ENCODE results near the gene FAM3C.

The FAM3C gene

GRCh38 chr7:121394709-121395140, 1.4 kb downstream of the FAM3C start:
- Histone ChIP-seq H3K79me2 (ENCODE audit: insufficient read depth, low read length) (peaks cover 55% of the 10 kb centered on the region), H3K4me1 (ENCODE audit: insufficient read depth, low read length) (peaks cover 28% of the 10 kb centered on the region), H3K27ac (ENCODE audit: low read length) (no peak overlapping the region), H3K4me2 (ENCODE audit: insufficient read depth, low read length) (peak overlapping the region; percentile 78; the same call in 1 of the 2 replicates), H3K36me3 (ENCODE audit: insufficient read depth, low read length) (peaks cover 9% of the 10 kb centered on the region; the same call in 1 of the 2 replicates), H3K27me3 (ENCODE audit: insufficient read depth, low read length, poor library complexity) (no peaks in the 10 kb centered on the region), H3K9ac (ENCODE audit: low read depth, low read length) (no peak overlapping the region), H2AFZ (ENCODE audit: low read depth, low read length) (no peak overlapping the region), H3K4me3 (ENCODE audit: low read depth in 1 of 2, low read length in 2 of 2) (peak overlapping the region in 1 of 2 experiments; percentile 10; a peak in 1 of 4 replicates), H4K20me1 (ENCODE audit: insufficient read depth, low read length) (peaks cover under 1% of the 10 kb centered on the region; the same call in 1 of the 2 replicates), H3K9me3 (ENCODE audit: insufficient read depth, low read length, severe bottlenecking) (no peaks in the 10 kb centered on the region)
- no peak for TF ChIP-seq EZH2 (IDR thresholded peaks at IDR 0.05; ENCODE audit: borderline replicate concordance, low read depth, low read length, severe bottlenecking)
- TF ChIP-seq, protein P1, sequence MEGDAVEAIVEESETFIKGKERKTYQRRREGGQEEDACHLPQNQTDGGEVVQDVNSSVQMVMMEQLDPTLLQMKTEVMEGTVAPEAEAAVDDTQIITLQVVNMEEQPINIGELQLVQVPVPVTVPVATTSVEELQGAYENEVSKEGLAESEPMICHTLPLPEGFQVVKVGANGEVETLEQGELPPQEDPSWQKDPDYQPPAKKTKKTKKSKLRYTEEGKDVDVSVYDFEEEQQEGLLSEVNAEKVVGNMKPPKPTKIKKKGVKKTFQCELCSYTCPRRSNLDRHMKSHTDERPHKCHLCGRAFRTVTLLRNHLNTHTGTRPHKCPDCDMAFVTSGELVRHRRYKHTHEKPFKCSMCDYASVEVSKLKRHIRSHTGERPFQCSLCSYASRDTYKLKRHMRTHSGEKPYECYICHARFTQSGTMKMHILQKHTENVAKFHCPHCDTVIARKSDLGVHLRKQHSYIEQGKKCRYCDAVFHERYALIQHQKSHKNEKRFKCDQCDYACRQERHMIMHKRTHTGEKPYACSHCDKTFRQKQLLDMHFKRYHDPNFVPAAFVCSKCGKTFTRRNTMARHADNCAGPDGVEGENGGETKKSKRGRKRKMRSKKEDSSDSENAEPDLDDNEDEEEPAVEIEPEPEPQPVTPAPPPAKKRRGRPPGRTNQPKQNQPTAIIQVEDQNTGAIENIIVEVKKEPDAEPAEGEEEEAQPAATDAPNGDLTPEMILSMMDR (IDR thresholded peaks at IDR 0.05; ENCODE audit: borderline replicate concordance, extremely low read depth, low read length, poor library complexity, severe bottlenecking), result no peak
- ATAC-seq (ENCODE audit: insufficient read depth, low read depth) (no peak), DNase-seq (no peak)

GRCh38 chr7:121393005-121393366, 3.1 kb downstream of the FAM3C start:
- Histone ChIP-seq H3K4me1 (ENCODE audit: insufficient read depth, low read length) (peaks cover 28% of the 10 kb centered on the region), H3K4me2 (ENCODE audit: insufficient read depth, low read length) (no peak overlapping the region), H3K79me2 (ENCODE audit: insufficient read depth, low read length) (peaks cover 72% of the 10 kb centered on the region), H3K27me3 (ENCODE audit: insufficient read depth, low read length, poor library complexity) (no peaks in the 10 kb centered on the region), H3K9me3 (ENCODE audit: insufficient read depth, low read length, severe bottlenecking) (no peaks in the 10 kb centered on the region), H3K36me3 (ENCODE audit: insufficient read depth, low read length) (peaks cover 9% of the 10 kb centered on the region; the same call in 1 of the 2 replicates), H3K27ac (ENCODE audit: low read length) (no peak overlapping the region), H3K4me3 (ENCODE audit: low read depth in 1 of 2, low read length in 2 of 2) (no peak overlapping the region), H4K20me1 (ENCODE audit: insufficient read depth, low read length) (peaks cover 10% of the 10 kb centered on the region; the same call in 1 of the 2 replicates), H3K9ac (ENCODE audit: low read depth, low read length) (no peak overlapping the region), H2AFZ (ENCODE audit: low read depth, low read length) (no peak overlapping the region)
- ATAC-seq (ENCODE audit: insufficient read depth, low read depth) (no peak), DNase-seq (no peak)
- TF ChIP-seq EZH2 (IDR thresholded peaks at IDR 0.05; ENCODE audit: borderline replicate concordance, low read depth, low read length, severe bottlenecking), result no peak
- TF ChIP-seq, protein P1 (IDR thresholded peaks at IDR 0.05; ENCODE audit: borderline replicate concordance, extremely low read depth, low read length, poor library complexity, severe bottlenecking), result no peak

- H3K4me2 ChIP-seq (ENCODE audit: insufficient read depth, low read length), result 0 out of 2 replicates have a peak overlapping the region, but pooled peaks have one; percentile 9
- no peak for ATAC-seq (ENCODE audit: insufficient read depth, low read depth)
- peaks cover 28% of the 10 kb centered on the region for H3K4me1 ChIP-seq (ENCODE audit: insufficient read depth, low read length)
These were observed 3.7 kb downstream of the FAM3C start for GRCh38 chr7:121392277-121393004.

More at GRCh38 chr7:121392277-121393004, 3.7 kb downstream of the FAM3C start:
- TF ChIP-seq EZH2 (IDR thresholded peaks at IDR 0.05; ENCODE audit: borderline replicate concordance, low read depth, low read length, severe bottlenecking), result no peak
- TF ChIP-seq, protein P1 (IDR thresholded peaks at IDR 0.05; ENCODE audit: borderline replicate concordance, extremely low read depth, low read length, poor library complexity, severe bottlenecking), result no peak
- no peaks in the 10 kb centered on the region for H3K9me3 ChIP-seq (ENCODE audit: insufficient read depth, low read length, severe bottlenecking)
- H3K79me2 ChIP-seq (ENCODE audit: insufficient read depth, low read length), result peaks cover 78% of the 10 kb centered on the region
- H3K9ac ChIP-seq (ENCODE audit: low read depth, low read length), result no peak overlapping the region
- no peaks in the 10 kb centered on the region for H3K27me3 ChIP-seq (ENCODE audit: insufficient read depth, low read length, poor library complexity)
- peaks cover 9% of the 10 kb centered on the region; the same call in 1 of the 2 replicates for H3K36me3 ChIP-seq (ENCODE audit: insufficient read depth, low read length)
- no peak overlapping the region for H2AFZ ChIP-seq (ENCODE audit: low read depth, low read length)
- H3K27ac ChIP-seq (ENCODE audit: low read length), result no peak overlapping the region
- no peak for DNase-seq
- H4K20me1 ChIP-seq (ENCODE audit: insufficient read depth, low read length), result peaks cover 10% of the 10 kb centered on the region; the same call in 1 of the 2 replicates
- H3K4me3 ChIP-seq (ENCODE audit: low read depth in 1 of 2, low read length in 2 of 2), result no peak overlapping the region

Measured in DND-41 (cell line).